GM23338 (cell line): ENCODE measurements around the gene EYA3. TPM values are rescaled to one million over a fixed set of nuclear protein-coding genes. Genes with fewer than 3 reads are reported as not detected.

Experiments used
- ATAC-seq: fragments of 200-7000 bp; cut with Tn5 transposase; 3 replicates; pipeline ENCODE4 v1.9.1; 2020
- DNase-seq: peaks from one replicate; pipeline ENCODE4 v3.0.0-alpha.2; 2015; ENCODE audit warnings: low spot score
- H2AFZ ChIP-seq: fragments of 200-600 bp; sonication (generic); 2 replicates; pipeline ENCODE4 v1.8.0; 2016; ENCODE audit warnings: antibody characterized with exemption, mild to moderate bottlenecking, moderate library complexity
- H3F3A ChIP-seq: fragments of 200-600 bp; sonication (generic); replicated peaks from 2 replicates; pipeline ENCODE4 v1.8.0; 2017; ENCODE audit warnings: antibody characterized with exemption, mixed run types, low read depth
- H3K27ac ChIP-seq: fragments of 200-600 bp; sonication (generic); 2 replicates; pipeline ENCODE4 v1.6.1; 2016; ENCODE audit warnings: low read depth
- H3K27me3 ChIP-seq: fragments of 200-600 bp; sonication (generic); 2 replicates; pipeline ENCODE4 v1.8.0; 2016; ENCODE audit warnings: mild to moderate bottlenecking, mixed run types, moderate library complexity; ENCODE audit not compliant: insufficient read depth
- H3K36me3 ChIP-seq: fragments of 200-600 bp; sonication (generic); 2 replicates; pipeline ENCODE4 v1.8.0; 2016; ENCODE audit warnings: mild to moderate bottlenecking; ENCODE audit not compliant: insufficient read depth
- H3K4me1 ChIP-seq: fragments of 200-600 bp; sonication (generic); 2 replicates; pipeline ENCODE4 v1.8.0; 2016; ENCODE audit warnings: mild to moderate bottlenecking, moderate library complexity; ENCODE audit not compliant: insufficient read depth
- H3K4me2 ChIP-seq: fragments of 200-600 bp; sonication (generic); 2 replicates; pipeline ENCODE4 v1.7.1; 2017; ENCODE audit warnings: mixed run types
- H3K4me3 ChIP-seq: fragments of 200-600 bp; sonication (generic); 2 replicates; pipeline ENCODE4 v1.6.1; 2016; ENCODE audit warnings: mixed run types
- H3K79me2 ChIP-seq: fragments of 200-600 bp; sonication (generic); replicated peaks from 2 replicates; pipeline ENCODE4 v1.8.0; 2017; ENCODE audit warnings: mild to moderate bottlenecking; ENCODE audit not compliant: insufficient read depth
- H3K9me2 ChIP-seq: fragments of 200-600 bp; sonication (generic); 2 replicates; pipeline ENCODE4 v1.8.0; 2017; ENCODE audit not compliant: insufficient read depth
- H4K20me1 ChIP-seq: fragments of 200-600 bp; sonication (generic); replicated peaks from 2 replicates; pipeline ENCODE4 v1.8.0; 2017; ENCODE audit warnings: mild to moderate bottlenecking; ENCODE audit not compliant: insufficient read depth
- H3K27ac Mint-ChIP-seq: 2 replicates; pipeline ENCODE4 v1.8.0; 2020; ENCODE audit warnings: inconsistent platforms, mild to moderate bottlenecking, moderate library complexity, mixed read lengths
- H3K27me3 Mint-ChIP-seq: 3 replicates; pipeline ENCODE4 v1.8.0; 2022; ENCODE audit warnings: low read depth, mild to moderate bottlenecking, moderate library complexity, mixed read lengths, inconsistent platforms; ENCODE audit not compliant: insufficient read depth, poor library complexity
- H3K36me3 Mint-ChIP-seq: 3 replicates; pipeline ENCODE4 v1.8.0; 2021; ENCODE audit warnings: low read depth, mild to moderate bottlenecking, inconsistent platforms, moderate library complexity, mixed read lengths
- H3K4me1 Mint-ChIP-seq: 3 replicates; pipeline ENCODE4 v1.8.0; 2020; ENCODE audit warnings: mild to moderate bottlenecking, inconsistent platforms, mixed read lengths
- H3K4me3 Mint-ChIP-seq: 3 replicates; pipeline ENCODE4 v1.8.0; 2021; ENCODE audit warnings: moderate library complexity, mild to moderate bottlenecking, inconsistent platforms, mixed read lengths
- H3K9me3 Mint-ChIP-seq: 3 replicates; pipeline ENCODE4 v1.8.0; 2020; ENCODE audit warnings: moderate library complexity, mild to moderate bottlenecking, inconsistent platforms, mixed read lengths
- CREB1 ChIP-seq: fragments of 250-450 bp; sonication (Bioruptor Pico); IDR thresholded peaks from 2 replicates; pipeline ENCODE4 v1.5.0; 2020; ENCODE audit warnings: low read depth, mild to moderate bottlenecking, moderate library complexity
- CTCF ChIP-seq, 2 experiments: fragments of 200-600 bp in 1 of 2; sonication (generic) in 1 of 2; conservative IDR thresholded peaks; 2 replicates each; pipeline versions ENCODE4 v1.5.1 to v1.6.1; 2016 to 2017; ENCODE audit warnings: antibody characterized with exemption in 2 of 2, low read depth in 2 of 2, mild to moderate bottlenecking in 2 of 2, moderate library complexity in 1 of 2
- EZH2phosphoT487 ChIP-seq: fragments of 200-600 bp; sonication (generic); IDR thresholded peaks from one replicate; pipeline ENCODE4 v1.8.1; 2018; ENCODE audit warnings: antibody characterized with exemption; ENCODE audit not compliant: unreplicated experiment
- NANOG ChIP-seq: IDR thresholded peaks from 2 replicates; pipeline ENCODE4 v1.6.1; 2016; ENCODE audit warnings: antibody characterized with exemption, borderline replicate concordance
- STAT1 ChIP-seq: IDR thresholded peaks from one replicate; pipeline ENCODE4 v1.6.1; 2016; ENCODE audit warnings: antibody characterized with exemption; ENCODE audit not compliant: unreplicated experiment
- polyA plus RNA-seq: library from polyadenylated mRNA; unstranded; fragments of >200 nt; fragmentation: Nextera tagmentation; extraction: Ambion mirVana; gene quantifications from 2 replicates; pipeline ENCODE4 v1.2.1, GENCODE V29; 2016
- total RNA-seq: library from RNA; depleted of rRNA; stranded (reverse); fragments of >200 nt; shearing (Covaris generic); gene quantifications from 2 replicates; pipeline ENCODE4 v1.2.3, GENCODE V29; 2014
- TF ChIP-seq, protein P1 (sequence below): IDR thresholded peaks from one replicate; pipeline ENCODE4 v1.6.1; 2018; ENCODE audit warnings: antibody characterized with exemption; ENCODE audit not compliant: unreplicated experiment

The EYA3 gene
- total and polyA plus RNA-seq, 2 experiments from 2014 or later, result 12.5 to 33.6 TPM

GRCh38 chr1:28073867-28074266 lies 14.5 kb downstream of the EYA3 start:
- Histone ChIP-seq H2AFZ (no peak overlapping the region), H3K9me2 (no peaks in the 10 kb centered on the region), H3F3A (no peaks in the 10 kb centered on the region), H3K36me3 (no peaks in the 10 kb centered on the region), H3K79me2 (peaks cover 95% of the 10 kb centered on the region), H4K20me1 (peaks cover 17% of the 10 kb centered on the region), H3K4me2 (no peak overlapping the region), H3K4me1 (no peaks in the 10 kb centered on the region), H3K27me3 (no peaks in the 10 kb centered on the region), H3K4me3 (no peak overlapping the region), H3K27ac (no peak overlapping the region)
- ATAC-seq (no peak), DNase-seq (no peak)
- Mint-ChIP-seq H3K4me1 (no peaks in the 10 kb centered on the region), H3K27me3 (no peaks in the 10 kb centered on the region), H3K9me3 (no peaks in the 10 kb centered on the region), H3K4me3 (no peak overlapping the region), H3K36me3 (no peaks in the 10 kb centered on the region), H3K27ac (no peak overlapping the region)
- TF ChIP-seq, protein P1, sequence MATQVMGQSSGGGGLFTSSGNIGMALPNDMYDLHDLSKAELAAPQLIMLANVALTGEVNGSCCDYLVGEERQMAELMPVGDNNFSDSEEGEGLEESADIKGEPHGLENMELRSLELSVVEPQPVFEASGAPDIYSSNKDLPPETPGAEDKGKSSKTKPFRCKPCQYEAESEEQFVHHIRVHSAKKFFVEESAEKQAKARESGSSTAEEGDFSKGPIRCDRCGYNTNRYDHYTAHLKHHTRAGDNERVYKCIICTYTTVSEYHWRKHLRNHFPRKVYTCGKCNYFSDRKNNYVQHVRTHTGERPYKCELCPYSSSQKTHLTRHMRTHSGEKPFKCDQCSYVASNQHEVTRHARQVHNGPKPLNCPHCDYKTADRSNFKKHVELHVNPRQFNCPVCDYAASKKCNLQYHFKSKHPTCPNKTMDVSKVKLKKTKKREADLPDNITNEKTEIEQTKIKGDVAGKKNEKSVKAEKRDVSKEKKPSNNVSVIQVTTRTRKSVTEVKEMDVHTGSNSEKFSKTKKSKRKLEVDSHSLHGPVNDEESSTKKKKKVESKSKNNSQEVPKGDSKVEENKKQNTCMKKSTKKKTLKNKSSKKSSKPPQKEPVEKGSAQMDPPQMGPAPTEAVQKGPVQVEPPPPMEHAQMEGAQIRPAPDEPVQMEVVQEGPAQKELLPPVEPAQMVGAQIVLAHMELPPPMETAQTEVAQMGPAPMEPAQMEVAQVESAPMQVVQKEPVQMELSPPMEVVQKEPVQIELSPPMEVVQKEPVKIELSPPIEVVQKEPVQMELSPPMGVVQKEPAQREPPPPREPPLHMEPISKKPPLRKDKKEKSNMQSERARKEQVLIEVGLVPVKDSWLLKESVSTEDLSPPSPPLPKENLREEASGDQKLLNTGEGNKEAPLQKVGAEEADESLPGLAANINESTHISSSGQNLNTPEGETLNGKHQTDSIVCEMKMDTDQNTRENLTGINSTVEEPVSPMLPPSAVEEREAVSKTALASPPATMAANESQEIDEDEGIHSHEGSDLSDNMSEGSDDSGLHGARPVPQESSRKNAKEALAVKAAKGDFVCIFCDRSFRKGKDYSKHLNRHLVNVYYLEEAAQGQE, result no peak

GRCh38 chr1:28071813-28072212 lies 16.6 kb downstream of the EYA3 start:
- Mint-ChIP-seq H3K27me3 (no peaks in the 10 kb centered on the region), H3K4me1 (no peaks in the 10 kb centered on the region), H3K36me3 (no peaks in the 10 kb centered on the region), H3K9me3 (no peaks in the 10 kb centered on the region), H3K4me3 (no peak overlapping the region), H3K27ac (no peak overlapping the region)
- Histone ChIP-seq H3K36me3 (no peaks in the 10 kb centered on the region), H3K4me3 (no peak overlapping the region), H4K20me1 (peaks cover 23% of the 10 kb centered on the region), H3K9me2 (no peaks in the 10 kb centered on the region), H3K4me1 (no peaks in the 10 kb centered on the region), H3K79me2 (peaks cover 95% of the 10 kb centered on the region), H3K4me2 (no peak overlapping the region), H3F3A (no peaks in the 10 kb centered on the region), H3K27ac (no peak overlapping the region), H2AFZ (no peak overlapping the region), H3K27me3 (no peaks in the 10 kb centered on the region)
- no peak for ATAC-seq
- no peak for DNase-seq
- TF ChIP-seq NANOG (no peak), STAT1 (no peak), CREB1 (no peak), EZH2phosphoT487 (no peak), CTCF (conservative IDR thresholded peaks at IDR 0.05; ENCODE audit: low read depth in 2 of 2) (no peak)
- TF ChIP-seq, protein P1, result no peak
